SK-N-SH treated with all-trans-retinoic acid at 6 μM for 48 hours (cell line): ENCODE measurements around the gene ZSWIM9.

Experiments
- CSRNP3 ChIP-seq: fragments of 250-450 bp; sonication (Bioruptor Pico); IDR thresholded peaks from 2 replicates; pipeline ENCODE4 v1.5.1; 2021; ENCODE audit warnings: mild to moderate bottlenecking, moderate library complexity
- OSR1 ChIP-seq: fragments of 250-450 bp; sonication (Bioruptor Pico); IDR thresholded peaks from 2 replicates; pipeline ENCODE4 v1.8.0; 2022; ENCODE audit warnings: moderate library complexity, mild to moderate bottlenecking, inconsistent platforms
- ZNF8 ChIP-seq: fragments of 450-650 bp; formaldehyde crosslinking; IDR thresholded peaks from 2 replicates; pipeline ENCODE4 v1.5.0; 2020; ENCODE audit warnings: mild to moderate bottlenecking, moderate library complexity
- TF ChIP-seq, protein P1 (sequence below): fragments of 250-450 bp; sonication (Bioruptor Pico); IDR thresholded peaks from 2 replicates; pipeline ENCODE4 v1.8.0; 2020; ENCODE audit warnings: mild to moderate bottlenecking, moderate library complexity, borderline replicate concordance

DNA sequence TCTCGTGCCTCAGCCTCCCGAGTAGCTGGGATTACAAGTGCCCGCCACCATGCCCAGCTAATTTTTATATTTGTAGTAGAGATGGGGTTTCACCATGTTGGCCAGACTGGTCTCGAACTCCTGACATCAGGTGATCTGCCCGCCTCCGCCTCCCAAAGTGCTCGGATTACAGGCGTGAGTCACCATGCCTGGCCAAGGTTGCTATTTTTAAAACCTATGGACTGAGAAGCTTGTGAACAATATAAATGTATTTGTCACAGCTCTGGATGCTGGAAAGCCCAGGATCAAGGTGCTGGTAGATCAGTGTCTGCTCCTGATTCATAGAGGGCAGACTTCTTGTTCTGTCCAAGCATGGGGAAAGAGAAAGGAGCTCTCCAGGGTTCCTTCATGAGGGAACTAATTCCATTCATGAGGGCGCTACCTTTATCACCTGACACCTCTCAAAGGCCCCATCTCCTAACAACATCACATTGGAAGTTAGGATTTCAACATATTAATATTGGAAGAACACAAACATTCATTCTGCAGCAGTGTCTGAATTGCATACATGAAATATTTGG, 69.2 kb downstream of the ZSWIM9 start:
- TF ChIP-seq, protein P1, sequence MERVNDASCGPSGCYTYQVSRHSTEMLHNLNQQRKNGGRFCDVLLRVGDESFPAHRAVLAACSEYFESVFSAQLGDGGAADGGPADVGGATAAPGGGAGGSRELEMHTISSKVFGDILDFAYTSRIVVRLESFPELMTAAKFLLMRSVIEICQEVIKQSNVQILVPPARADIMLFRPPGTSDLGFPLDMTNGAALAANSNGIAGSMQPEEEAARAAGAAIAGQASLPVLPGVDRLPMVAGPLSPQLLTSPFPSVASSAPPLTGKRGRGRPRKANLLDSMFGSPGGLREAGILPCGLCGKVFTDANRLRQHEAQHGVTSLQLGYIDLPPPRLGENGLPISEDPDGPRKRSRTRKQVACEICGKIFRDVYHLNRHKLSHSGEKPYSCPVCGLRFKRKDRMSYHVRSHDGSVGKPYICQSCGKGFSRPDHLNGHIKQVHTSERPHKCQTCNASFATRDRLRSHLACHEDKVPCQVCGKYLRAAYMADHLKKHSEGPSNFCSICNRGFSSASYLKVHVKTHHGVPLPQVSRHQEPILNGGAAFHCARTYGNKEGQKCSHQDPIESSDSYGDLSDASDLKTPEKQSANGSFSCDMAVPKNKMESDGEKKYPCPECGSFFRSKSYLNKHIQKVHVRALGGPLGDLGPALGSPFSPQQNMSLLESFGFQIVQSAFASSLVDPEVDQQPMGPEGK: no peak
- TF ChIP-seq CSRNP3 (CRISPR knock-in tag): no peak
- no peak for TF ChIP-seq OSR1
- TF ChIP-seq ZNF8 (CRISPR knock-in tag): no peak
